Mesenchymal stem cell (in vitro differentiated cells and primary cell): ENCODE measurements around the gene FBXL17.
"Not testable (repeated sequence)": the region's sequence is repeated elsewhere in the genome, so short reads cannot be mapped to it uniquely, and the experiment has no call there.

Experiments used
- DNase-seq: peaks from one replicate; pipeline ENCODE4 v3.0.0-alpha.2; 2013
- H2AFZ ChIP-seq: one replicate; pipeline ENCODE4 v1.6.1; 2013; ENCODE audit warnings: low read depth, mild to moderate bottlenecking, control low read depth, inconsistent platforms, low read length, moderate library complexity
- H2AK5ac ChIP-seq: 2 replicates; pipeline ENCODE4 v1.6.1; 2013; ENCODE audit warnings: low read length, moderate library complexity, mild to moderate bottlenecking, inconsistent platforms; ENCODE audit not compliant: severe bottlenecking
- H2BK120ac ChIP-seq: one replicate; pipeline ENCODE4 v1.6.1; 2013; ENCODE audit warnings: low read depth, mild to moderate bottlenecking, inconsistent platforms, low read length, moderate library complexity
- H2BK12ac ChIP-seq, 2 experiments: one replicate each; pipeline ENCODE4 v1.6.1; 2013; ENCODE audit warnings: inconsistent platforms in 2 of 2, low read length in 2 of 2, mild to moderate bottlenecking in 2 of 2, moderate library complexity in 2 of 2, control low read depth in 1 of 2
- H2BK15ac ChIP-seq: one replicate; pipeline ENCODE4 v1.6.1; 2013; ENCODE audit warnings: mild to moderate bottlenecking, low read depth, inconsistent platforms; ENCODE audit not compliant: poor library complexity, severe bottlenecking
- H2BK5ac ChIP-seq: 2 replicates; pipeline ENCODE4 v1.6.1; 2013; ENCODE audit warnings: low read depth, mild to moderate bottlenecking, low read length, control low read depth, inconsistent platforms; ENCODE audit not compliant: poor library complexity, severe bottlenecking
- H3K14ac ChIP-seq, 2 experiments: one replicate each; pipeline ENCODE4 v1.6.1; 2013; ENCODE audit warnings: inconsistent platforms in 2 of 2, low read length in 2 of 2, control low read depth in 1 of 2, mild to moderate bottlenecking in 1 of 2, moderate library complexity in 1 of 2
- H3K18ac ChIP-seq, 2 experiments: one replicate each; pipeline ENCODE4 v1.6.1; 2013; ENCODE audit warnings: inconsistent platforms in 2 of 2, low read length in 2 of 2, control low read depth in 1 of 2, low read depth in 1 of 2, mild to moderate bottlenecking in 1 of 2
- H3K23ac ChIP-seq, 2 experiments: one replicate each; pipeline ENCODE4 v1.6.1; 2013; ENCODE audit warnings: inconsistent platforms in 2 of 2, low read length in 2 of 2, mild to moderate bottlenecking in 2 of 2, moderate library complexity in 2 of 2, control low read depth in 1 of 2
- H3K27ac ChIP-seq: 2 replicates; pipeline ENCODE4 v1.5.1; 2013; ENCODE audit warnings: mild to moderate bottlenecking, moderate library complexity, low read length, control low read depth, inconsistent platforms; ENCODE audit not compliant: poor library complexity, severe bottlenecking
- H3K27me3 ChIP-seq, 2 experiments: 2 replicates each; pipeline versions ENCODE4 v1.6.1 to v1.7.0; 2013; ENCODE audit warnings: low read length in 2 of 2, mild to moderate bottlenecking in 2 of 2, moderate library complexity in 2 of 2, control low read depth in 1 of 2, inconsistent platforms in 1 of 2; ENCODE audit not compliant: control insufficient read depth in 1 of 2, insufficient read depth in 1 of 2
- H3K36me3 ChIP-seq, 2 experiments: 2 replicates each; pipeline versions ENCODE4 v1.6.1 to v1.7.0; 2013; ENCODE audit warnings: low read length in 2 of 2, control low read depth in 1 of 2, inconsistent platforms in 1 of 2, low read depth in 1 of 2, mild to moderate bottlenecking in 1 of 2; ENCODE audit not compliant: insufficient read depth in 2 of 2, control insufficient read depth in 1 of 2
- H3K4ac ChIP-seq, 2 experiments: one replicate each; pipeline ENCODE4 v1.6.1; 2013; ENCODE audit warnings: inconsistent platforms in 2 of 2, low read length in 2 of 2, mild to moderate bottlenecking in 2 of 2, moderate library complexity in 2 of 2, control low read depth in 1 of 2, low read depth in 1 of 2
- H3K4me1 ChIP-seq: 2 replicates; pipeline ENCODE4 v1.6.1; 2013; ENCODE audit warnings: low read depth, low read length, control low read depth; ENCODE audit not compliant: control insufficient read depth, insufficient read depth
- H3K4me2 ChIP-seq: 2 replicates; pipeline ENCODE4 v1.6.1; 2013; ENCODE audit warnings: low read length, mild to moderate bottlenecking, inconsistent platforms; ENCODE audit not compliant: poor library complexity, severe bottlenecking
- H3K4me3 ChIP-seq, 2 experiments: 2 replicates each; pipeline versions ENCODE4 v1.5.1 to v1.7.0; 2013; ENCODE audit warnings: low read length in 2 of 2, mild to moderate bottlenecking in 2 of 2, control low read depth in 1 of 2, low read depth in 1 of 2; ENCODE audit not compliant: insufficient read depth in 1 of 2
- H3K79me1 ChIP-seq: replicated peaks from 2 replicates; pipeline ENCODE4 v1.6.1; 2013; ENCODE audit warnings: mild to moderate bottlenecking, control low read depth, low read length, inconsistent platforms; ENCODE audit not compliant: poor library complexity, severe bottlenecking
- H3K9ac ChIP-seq: 2 replicates; pipeline ENCODE4 v1.7.0; 2013; ENCODE audit warnings: mild to moderate bottlenecking, low read length, moderate library complexity
- H3K9me3 ChIP-seq: 2 replicates; pipeline ENCODE4 v1.7.0; 2013; ENCODE audit warnings: mild to moderate bottlenecking, low read length; ENCODE audit not compliant: control insufficient read depth
- H4K8ac ChIP-seq: one replicate; pipeline ENCODE4 v1.6.1; 2013; ENCODE audit warnings: inconsistent platforms, mild to moderate bottlenecking, low read length, moderate library complexity
- H4K91ac ChIP-seq: one replicate; pipeline ENCODE4 v1.6.1; 2013; ENCODE audit warnings: mild to moderate bottlenecking, low read length, inconsistent platforms
- WGBS: methylation state at CpG from one replicate; pipeline ENCODE4 v1.1.7; 2013; ENCODE audit warnings: mixed read lengths; 5-methylcytosine and 5-hydroxymethylcytosine counted together

The FBXL17 gene

GRCh38 chr5:108167174-108167573 lies 214.7 kb downstream of the FBXL17 start:
- no peak overlapping the region for H2BK5ac ChIP-seq
- no peak overlapping the region for H2BK15ac ChIP-seq
- no peaks in the 10 kb centered on the region for H3K4me1 ChIP-seq
- no peak overlapping the region for H3K4me2 ChIP-seq
- no peak overlapping the region for H4K8ac ChIP-seq
- H3K27ac ChIP-seq = no peak overlapping the region
- H3K9ac ChIP-seq = no peak overlapping the region
- no peak overlapping the region for H4K91ac ChIP-seq
- no peak overlapping the region for H2AFZ ChIP-seq
- no peak overlapping the region for H2BK120ac ChIP-seq
- no peaks in the 10 kb centered on the region for H3K79me1 ChIP-seq
- DNase-seq = no peak
- peaks cover 0 to under 1% of the 10 kb centered on the region in 2 experiments for H3K36me3 ChIP-seq
- no peak overlapping the region for H2AK5ac ChIP-seq
- no peak overlapping the region for H3K4ac ChIP-seq
- no peak overlapping the region for H3K18ac ChIP-seq
- H2BK12ac ChIP-seq = no peak overlapping the region
- no peak overlapping the region for H3K23ac ChIP-seq
- no peaks in the 10 kb centered on the region for H3K27me3 ChIP-seq
- no peak overlapping the region for H3K14ac ChIP-seq
- H3K4me3 ChIP-seq = no peak overlapping the region
- 90% methylated on average over 2 of the region's 2 CpGs for WGBS
- H3K9me3 ChIP-seq = no peaks in the 10 kb centered on the region

GRCh38 chr5:108164574-108164973 lies 217.3 kb downstream of the FBXL17 start:
- no peak for DNase-seq
- no peak overlapping the region for H3K27ac ChIP-seq
- H3K4me1 ChIP-seq = no peaks in the 10 kb centered on the region
- H3K14ac ChIP-seq = no peak overlapping the region
- no peak overlapping the region for H3K4me2 ChIP-seq
- H3K23ac ChIP-seq = no peak overlapping the region
- no peaks in the 10 kb centered on the region for H3K9me3 ChIP-seq
- no peak overlapping the region for H3K9ac ChIP-seq
- no peak overlapping the region for H2BK120ac ChIP-seq
- no peak overlapping the region for H2BK5ac ChIP-seq
- no peak overlapping the region for H2BK15ac ChIP-seq
- H4K91ac ChIP-seq = no peak overlapping the region
- H2AFZ ChIP-seq = no peak overlapping the region
- WGBS = 100% methylated on average over 2 of the region's 2 CpGs
- H3K79me1 ChIP-seq = no peaks in the 10 kb centered on the region
- no peak overlapping the region for H3K18ac ChIP-seq
- H4K8ac ChIP-seq = no peak overlapping the region
- H3K4ac ChIP-seq = no peak overlapping the region
- H3K36me3 ChIP-seq = no peaks in the 10 kb centered on the region
- no peak overlapping the region for H3K4me3 ChIP-seq
- H2BK12ac ChIP-seq = no peak overlapping the region
- no peak overlapping the region for H2AK5ac ChIP-seq
- H3K27me3 ChIP-seq = no peaks in the 10 kb centered on the region

- H3K14ac ChIP-seq, H4K91ac ChIP-seq, H3K9ac ChIP-seq, H3K9me3 ChIP-seq, H3K79me1 ChIP-seq, H3K4ac ChIP-seq, H3K18ac ChIP-seq, H2BK120ac ChIP-seq, H3K23ac ChIP-seq, H3K4me2 ChIP-seq, H2BK12ac ChIP-seq, H2AFZ ChIP-seq, H4K8ac ChIP-seq, H3K27ac ChIP-seq, H2BK15ac ChIP-seq, H3K36me3 ChIP-seq, H2BK5ac ChIP-seq, DNase-seq, H3K27me3 ChIP-seq, H2AK5ac ChIP-seq, H3K4me1 ChIP-seq, H3K4me3 ChIP-seq: not testable (repeated sequence)
- WGBS = 90% methylated on average over 1 of the region's 1 CpG
Observed at GRCh38 chr5:108152854-108153253, 229.0 kb downstream of the FBXL17 start.

- Histone ChIP-seq H3K4ac (no peak overlapping the region), H3K9me3 (no peaks in the 10 kb centered on the region), H3K23ac (no peak overlapping the region), H3K4me3 (no peak overlapping the region), H2BK5ac (no peak overlapping the region), H3K4me1 (no peaks in the 10 kb centered on the region), H2AK5ac (no peak overlapping the region), H3K79me1 (no peaks in the 10 kb centered on the region), H3K9ac (no peak overlapping the region), H4K8ac (no peak overlapping the region), H4K91ac (no peak overlapping the region), H3K27ac (no peak overlapping the region), H3K4me2 (no peak overlapping the region), H2AFZ (no peak overlapping the region), H3K18ac (no peak overlapping the region), H2BK15ac (no peak overlapping the region), H2BK120ac (no peak overlapping the region), H3K27me3 (no peaks in the 10 kb centered on the region), H3K36me3 (no peaks in the 10 kb centered on the region), H3K14ac (no peak overlapping the region), H2BK12ac (no peak overlapping the region)
- 100% methylated on average over 1 of the region's 1 CpG for WGBS
- no peak for DNase-seq
Observed at GRCh38 chr5:108149369-108149768, 232.5 kb downstream of the FBXL17 start.
